ENCODE measurements around the gene ABCA12.

ABCA12 gene

DNA sequence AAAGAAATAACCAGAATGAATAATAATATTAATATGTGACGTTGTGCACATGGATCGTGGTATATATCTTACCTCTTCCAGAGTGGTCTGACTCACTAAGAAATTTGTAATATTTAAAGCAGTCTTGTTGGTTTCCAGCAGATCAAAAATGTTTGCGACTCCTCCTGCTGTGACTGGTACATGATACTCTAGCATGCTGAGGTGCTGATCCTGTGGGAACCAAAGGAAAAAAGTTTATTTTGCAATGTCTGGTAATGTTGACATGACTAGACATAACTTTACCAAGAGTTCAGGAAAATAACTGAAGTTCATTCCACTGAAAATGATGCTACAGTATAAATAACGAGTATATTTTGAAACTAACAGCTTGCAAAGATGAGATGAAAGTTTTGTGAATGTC lies 204.4 kb downstream of the ABCA12 start:
- Histone ChIP-seq H3K36me3 (replicated peaks; ENCODE audit: insufficient read depth, low read length) (no peaks in the 10 kb centered on the region), H4K20me1 (ENCODE audit: insufficient read depth, low read length) (no peaks in the 10 kb centered on the region), H3K27ac (ENCODE audit: low read length) (no peak overlapping the region), H3K27me3 (replicated peaks; ENCODE audit: insufficient read depth, low read length) (no peaks in the 10 kb centered on the region), H3K9me2 (replicated peaks; ENCODE audit: insufficient read depth, low read length) (no peaks in the 10 kb centered on the region), H3K9me3 (replicated peaks; ENCODE audit: insufficient read depth, low read length) (no peaks in the 10 kb centered on the region), H2AFZ (ENCODE audit: low read length) (no peak overlapping the region), H3F3A (ENCODE audit: insufficient read depth, low read length) (no peaks in the 10 kb centered on the region), H3K79me2 (ENCODE audit: low read length) (no peaks in the 10 kb centered on the region), H3K4me1 (ENCODE audit: low read length) (no peaks in the 10 kb centered on the region), H3K4me2 (ENCODE audit: low read depth, low read length) (no peak overlapping the region), H3K9ac (ENCODE audit: low read length) (no peak overlapping the region), H3K4me3 (ENCODE audit: low read length) (no peak overlapping the region)
- no peak for DNase-seq
- TF ChIP-seq EZH2phosphoT487 (IDR thresholded peaks at IDR 0.05; ENCODE audit: low read length) (no peak), EZH2 (optimal IDR thresholded peaks at IDR 0.05; ENCODE audit: low read depth, low read length) (no peak)
- TF ChIP-seq, protein P1, sequence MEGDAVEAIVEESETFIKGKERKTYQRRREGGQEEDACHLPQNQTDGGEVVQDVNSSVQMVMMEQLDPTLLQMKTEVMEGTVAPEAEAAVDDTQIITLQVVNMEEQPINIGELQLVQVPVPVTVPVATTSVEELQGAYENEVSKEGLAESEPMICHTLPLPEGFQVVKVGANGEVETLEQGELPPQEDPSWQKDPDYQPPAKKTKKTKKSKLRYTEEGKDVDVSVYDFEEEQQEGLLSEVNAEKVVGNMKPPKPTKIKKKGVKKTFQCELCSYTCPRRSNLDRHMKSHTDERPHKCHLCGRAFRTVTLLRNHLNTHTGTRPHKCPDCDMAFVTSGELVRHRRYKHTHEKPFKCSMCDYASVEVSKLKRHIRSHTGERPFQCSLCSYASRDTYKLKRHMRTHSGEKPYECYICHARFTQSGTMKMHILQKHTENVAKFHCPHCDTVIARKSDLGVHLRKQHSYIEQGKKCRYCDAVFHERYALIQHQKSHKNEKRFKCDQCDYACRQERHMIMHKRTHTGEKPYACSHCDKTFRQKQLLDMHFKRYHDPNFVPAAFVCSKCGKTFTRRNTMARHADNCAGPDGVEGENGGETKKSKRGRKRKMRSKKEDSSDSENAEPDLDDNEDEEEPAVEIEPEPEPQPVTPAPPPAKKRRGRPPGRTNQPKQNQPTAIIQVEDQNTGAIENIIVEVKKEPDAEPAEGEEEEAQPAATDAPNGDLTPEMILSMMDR (IDR thresholded peaks at IDR 0.05; ENCODE audit: low read length), result no peak

- H3K4me1 ChIP-seq (ENCODE audit: low read length), result peaks cover 11% of the 10 kb centered on the region; the same call in 1 of the 2 replicates
- no peak overlapping the region for H3K4me2 ChIP-seq (ENCODE audit: low read depth, low read length)
- H3K4me3 ChIP-seq (ENCODE audit: low read length), result no peak overlapping the region
- no peaks in the 10 kb centered on the region for H3K9me2 ChIP-seq (replicated peaks; ENCODE audit: insufficient read depth, low read length)
- no peaks in the 10 kb centered on the region for H3K36me3 ChIP-seq (replicated peaks; ENCODE audit: insufficient read depth, low read length)
- no peaks in the 10 kb centered on the region for H3K9me3 ChIP-seq (replicated peaks; ENCODE audit: insufficient read depth, low read length)
- no peak for DNase-seq
- no peak overlapping the region for H2AFZ ChIP-seq (ENCODE audit: low read length)
- H3K27ac ChIP-seq (ENCODE audit: low read length), result no peak overlapping the region
- no peaks in the 10 kb centered on the region for H4K20me1 ChIP-seq (ENCODE audit: insufficient read depth, low read length)
- H3K79me2 ChIP-seq (ENCODE audit: low read length), result no peaks in the 10 kb centered on the region
- TF ChIP-seq EZH2 (optimal IDR thresholded peaks at IDR 0.05; ENCODE audit: low read depth, low read length) (no peak), EZH2phosphoT487 (IDR thresholded peaks at IDR 0.05; ENCODE audit: low read length) (no peak)
- TF ChIP-seq, protein P1 (IDR thresholded peaks at IDR 0.05; ENCODE audit: low read length), result no peak
- no peaks in the 10 kb centered on the region; the same call in 1 of the 2 replicates for H3F3A ChIP-seq (ENCODE audit: insufficient read depth, low read length)
- no peaks in the 10 kb centered on the region for H3K27me3 ChIP-seq (replicated peaks; ENCODE audit: insufficient read depth, low read length)
- H3K9ac ChIP-seq (ENCODE audit: low read length), result no peak overlapping the region
These were observed 233.8 kb downstream of the ABCA12 start for GRCh38 chr2:214904634-214905033.

GRCh38 chr2:214904176-214904575 lies 234.2 kb downstream of the ABCA12 start:
- Histone ChIP-seq H3F3A (ENCODE audit: insufficient read depth, low read length) (no peaks in the 10 kb centered on the region; the same call in 1 of the 2 replicates), H3K4me2 (ENCODE audit: low read depth, low read length) (no peak overlapping the region), H3K79me2 (ENCODE audit: low read length) (no peaks in the 10 kb centered on the region), H3K9ac (ENCODE audit: low read length) (no peak overlapping the region), H3K27ac (ENCODE audit: low read length) (no peak overlapping the region), H4K20me1 (ENCODE audit: insufficient read depth, low read length) (no peaks in the 10 kb centered on the region), H3K4me3 (ENCODE audit: low read length) (no peak overlapping the region), H3K4me1 (ENCODE audit: low read length) (peaks cover 11% of the 10 kb centered on the region; the same call in 1 of the 2 replicates), H3K27me3 (replicated peaks; ENCODE audit: insufficient read depth, low read length) (no peaks in the 10 kb centered on the region), H3K9me2 (replicated peaks; ENCODE audit: insufficient read depth, low read length) (no peaks in the 10 kb centered on the region), H2AFZ (ENCODE audit: low read length) (no peak overlapping the region), H3K9me3 (replicated peaks; ENCODE audit: insufficient read depth, low read length) (no peaks in the 10 kb centered on the region), H3K36me3 (replicated peaks; ENCODE audit: insufficient read depth, low read length) (no peaks in the 10 kb centered on the region)
- DNase-seq, result no peak
- TF ChIP-seq EZH2 (optimal IDR thresholded peaks at IDR 0.05; ENCODE audit: low read depth, low read length) (no peak), EZH2phosphoT487 (IDR thresholded peaks at IDR 0.05; ENCODE audit: low read length) (no peak)
- TF ChIP-seq, protein P1 (IDR thresholded peaks at IDR 0.05; ENCODE audit: low read length), result no peak

Measured in MM.1S (cell line).